Fibroblast of lung (primary cell): ENCODE results near the gene TANGO6. TPM values are rescaled to one million over a fixed set of nuclear protein-coding genes. Genes with fewer than 3 reads are reported as not detected.
"Not testable (repeated sequence)": the region's sequence is repeated elsewhere in the genome, so short reads cannot be mapped to it uniquely, and the experiment has no call there.

Source experiments
- DNase-seq, 2 donors: peaks; one replicate each; pipeline versions ENCODE4 v3.0.0 to v3.0.0-alpha.2; 2010; ENCODE audit warnings: low read depth in 2 of 2
- H2AFZ ChIP-seq: 2 replicates; pipeline ENCODE4 v1.5.1; 2012; ENCODE audit warnings: low read length, control low read depth, inconsistent platforms
- H3K27ac ChIP-seq: 2 replicates; pipeline ENCODE4 v1.5.1; 2011; ENCODE audit warnings: low read length, control low read depth; ENCODE audit not compliant: insufficient read depth
- H3K27me3 ChIP-seq: 2 replicates; pipeline ENCODE4 v1.5.1; 2011; ENCODE audit warnings: mild to moderate bottlenecking, low read length; ENCODE audit not compliant: control insufficient read depth, insufficient read depth
- H3K36me3 ChIP-seq: 2 replicates; pipeline ENCODE4 v1.5.1; 2011; ENCODE audit warnings: low read length; ENCODE audit not compliant: control insufficient read depth, insufficient read depth
- H3K4me1 ChIP-seq: 2 replicates; pipeline ENCODE4 v1.5.1; 2011; ENCODE audit warnings: low read length; ENCODE audit not compliant: control insufficient read depth, insufficient read depth; ENCODE audit errors: extremely low read depth
- H3K4me2 ChIP-seq: 2 replicates; pipeline ENCODE4 v1.5.1; 2011; ENCODE audit warnings: low read length, control low read depth; ENCODE audit not compliant: insufficient read depth; ENCODE audit errors: extremely low read depth
- H3K4me3 ChIP-seq, 4 experiments: fragments of 200-600 bp in 1 of 4; sonication (generic) in 1 of 4; replicated peaks in 1 of 4; 2 replicates each; pipeline ENCODE4 v1.5.1; 2011 to 2016; ENCODE audit warnings: low read length in 4 of 4, low read depth in 3 of 4, mild to moderate bottlenecking in 3 of 4, control low read depth in 2 of 4, inconsistent platforms in 1 of 4, mixed read lengths in 1 of 4; ENCODE audit not compliant: insufficient read depth in 1 of 4; ENCODE audit errors: control extremely low read depth in 1 of 4
- H3K79me2 ChIP-seq: 2 replicates; pipeline ENCODE4 v1.5.1; 2012; ENCODE audit warnings: mild to moderate bottlenecking, low read length, inconsistent platforms; ENCODE audit not compliant: control insufficient read depth, insufficient read depth
- H3K9ac ChIP-seq: 2 replicates; pipeline ENCODE4 v1.5.1; 2011; ENCODE audit warnings: mild to moderate bottlenecking, low read length, control low read depth; ENCODE audit not compliant: insufficient read depth
- H3K9me3 ChIP-seq: 2 replicates; pipeline ENCODE4 v1.5.1; 2012; ENCODE audit warnings: low read depth, low read length; ENCODE audit not compliant: control insufficient read depth, insufficient read depth
- H4K20me1 ChIP-seq: 2 replicates; pipeline ENCODE4 v1.5.1; 2011; ENCODE audit warnings: low read length; ENCODE audit not compliant: control insufficient read depth, insufficient read depth; ENCODE audit errors: extremely low read depth
- CTCF ChIP-seq, 2 donors: IDR thresholded peaks in 1 of 2; conservative IDR thresholded peaks in 1 of 2; 1 replicate in 1 of 2; 2 replicates in 1 of 2; pipeline ENCODE4 v1.5.1; 2011 to 2012; ENCODE audit warnings: low read length in 2 of 2, control low read depth in 1 of 2, inconsistent platforms in 1 of 2, low read depth in 1 of 2, mild to moderate bottlenecking in 1 of 2
- EZH2 ChIP-seq: IDR thresholded peaks from 2 replicates; pipeline ENCODE4 v1.5.1; 2012; ENCODE audit warnings: low read length, control low read depth, mild to moderate bottlenecking; ENCODE audit errors: missing control alignments
- polyA plus RNA-seq, 2 donors: library from polyadenylated mRNA; depleted of rRNA in 1 of 2; stranded (reverse) in 1 of 2; unstranded in 1 of 2; fragments of >200 nt; gene quantifications; 2 replicates each; pipeline ENCODE4 v1.2.1, GENCODE V29; 2011 to 2012; ENCODE audit warnings: missing spikeins in 1 of 2
- total RNA-seq: library from RNA; depleted of rRNA; stranded (reverse); fragments of >200 nt; gene quantifications from 2 replicates; pipeline ENCODE4 v1.2.1, GENCODE V29; 2014

TANGO6 gene
- total and polyA plus RNA-seq, 2 donors (not counting 1 experiment from before 2014, with no cell fraction given) = 6.5 to 29.9 TPM

DNA sequence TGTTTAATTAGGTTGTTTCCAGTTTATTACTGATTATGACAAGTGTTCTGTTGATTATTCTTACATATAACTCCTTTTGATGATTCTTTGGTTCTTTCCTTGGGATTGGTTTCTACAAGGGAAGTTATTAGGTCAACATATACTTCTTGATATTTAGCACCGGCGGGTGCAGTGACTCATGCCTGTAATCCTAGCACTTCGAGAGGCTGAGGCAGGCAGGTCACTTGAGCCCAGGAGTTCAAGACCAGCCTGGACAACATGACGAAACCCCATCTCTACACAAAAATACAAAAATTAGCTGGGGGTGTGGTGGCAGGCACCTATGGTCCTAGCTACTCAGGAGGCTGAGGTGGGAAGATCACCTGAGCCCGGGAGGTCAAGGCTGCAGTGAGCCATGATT lies 141.9 kb downstream of the TANGO6 start:
- Histone ChIP-seq H3K36me3 (no peaks in the 10 kb centered on the region), H4K20me1 (no peaks in the 10 kb centered on the region), H3K9ac (no peak overlapping the region), H3K4me1 (no peaks in the 10 kb centered on the region), H3K27ac (no peak overlapping the region), H3K9me3 (no peaks in the 10 kb centered on the region), H2AFZ (no peak overlapping the region), H3K4me2 (no peak overlapping the region), H3K27me3 (no peaks in the 10 kb centered on the region), H3K79me2 (no peaks in the 10 kb centered on the region), H3K4me3 (no peak overlapping the region)
- TF ChIP-seq CTCF (conservative IDR thresholded peaks at IDR 0.05 in 1 of 2, IDR thresholded peaks at IDR 0.05 in 1 of 2; ENCODE audit: low read depth in 1 of 2, low read length in 2 of 2) (no peak), EZH2 (no peak)
- peak in 1 of 2 donors; percentile 15 for DNase-seq

DNA sequence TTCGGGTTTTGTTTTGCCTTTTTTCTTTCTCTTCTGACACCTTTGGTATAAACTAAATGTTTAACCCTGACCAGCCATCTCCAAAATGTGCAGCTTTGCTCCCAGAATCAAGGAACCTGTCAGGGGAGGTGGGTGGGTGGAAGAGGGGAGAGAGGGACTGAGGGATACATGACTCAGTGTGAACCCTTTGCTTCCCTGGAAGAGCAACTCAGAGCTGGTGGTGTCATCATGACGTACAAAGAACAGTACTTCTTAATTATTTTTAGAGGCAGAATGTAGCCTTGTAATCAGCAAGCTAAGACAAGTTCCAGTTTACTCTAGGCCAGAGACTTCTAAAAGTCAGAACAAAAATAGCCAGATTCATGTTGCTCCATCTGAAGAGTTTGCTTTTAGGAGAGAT lies 142.5 kb downstream of the TANGO6 start:
- TF ChIP-seq EZH2 = no peak
- Histone ChIP-seq H3K9me3 (no peaks in the 10 kb centered on the region), H3K27me3 (no peaks in the 10 kb centered on the region), H3K9ac (no peak overlapping the region), H3K4me3 (no peak overlapping the region), H2AFZ (no peak overlapping the region), H3K27ac (no peak overlapping the region), H3K4me2 (no peak overlapping the region), H3K36me3 (no peaks in the 10 kb centered on the region), H4K20me1 (no peaks in the 10 kb centered on the region), H3K79me2 (no peaks in the 10 kb centered on the region), H3K4me1 (no peaks in the 10 kb centered on the region)
- peak; percentile 78 to 84 for DNase-seq

DNA sequence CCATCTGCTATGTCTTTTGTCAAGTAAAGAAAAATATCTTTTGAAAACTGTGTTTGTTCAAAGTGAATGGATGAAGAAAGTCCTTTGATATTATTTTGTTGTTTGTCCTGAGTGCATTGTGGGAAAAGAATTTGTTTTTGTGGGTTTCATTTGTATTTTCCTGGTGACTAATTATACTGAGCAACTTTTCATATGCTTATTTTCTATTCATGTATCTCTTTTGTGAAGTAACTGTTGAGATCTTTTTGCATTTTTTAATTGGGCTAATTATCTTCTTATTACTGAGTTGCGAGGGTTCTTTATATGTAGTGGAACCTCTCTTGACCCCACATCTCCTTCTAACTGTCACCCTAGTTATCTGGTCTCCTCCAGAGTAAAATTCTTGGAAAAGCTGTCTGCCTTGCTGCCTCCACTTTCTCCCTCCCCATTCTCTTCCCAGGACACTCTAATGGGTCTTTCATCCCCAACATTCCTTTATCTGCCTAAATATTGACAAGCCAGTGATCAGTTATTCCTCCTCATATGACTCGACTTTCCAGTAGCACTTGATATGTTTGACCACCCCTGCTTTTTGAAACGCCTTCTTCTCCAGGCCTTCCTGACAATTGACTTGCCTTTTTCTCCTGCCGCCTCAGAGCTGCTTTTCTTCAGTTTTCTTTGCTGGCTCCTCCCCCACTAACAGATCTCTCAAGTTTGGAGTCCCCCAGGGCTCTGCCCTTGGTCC lies 144.6 kb downstream of the TANGO6 start:
- no peak for TF ChIP-seq CTCF (conservative IDR thresholded peaks at IDR 0.05 in 1 of 2, IDR thresholded peaks at IDR 0.05 in 1 of 2; ENCODE audit: low read depth in 1 of 2, low read length in 2 of 2)
- TF ChIP-seq EZH2 = no peak
- Histone ChIP-seq H3K4me1 (no peaks in the 10 kb centered on the region), H3K9me3 (no peaks in the 10 kb centered on the region)

GRCh38 chr16:68990172-68990845 lies 147.0 kb downstream of the TANGO6 start:
- not testable (repeated sequence) for DNase-seq, H3K27me3 ChIP-seq, H3K4me1 ChIP-seq, H4K20me1 ChIP-seq, H3K4me2 ChIP-seq, H3K36me3 ChIP-seq, H3K9me3 ChIP-seq, H3K4me3 ChIP-seq, H3K9ac ChIP-seq, H3K27ac ChIP-seq, H2AFZ ChIP-seq, H3K79me2 ChIP-seq

More for the DNA sequence above, 144.6 kb downstream of the TANGO6 start:
- no peaks in the 10 kb centered on the region for H3K36me3 ChIP-seq
- no peaks in the 10 kb centered on the region for H4K20me1 ChIP-seq
- no peak overlapping the region for H3K4me3 ChIP-seq
- H3K9ac ChIP-seq = no peak overlapping the region
- DNase-seq = no peak
- H3K27ac ChIP-seq = no peak overlapping the region
- H3K27me3 ChIP-seq = no peaks in the 10 kb centered on the region
- H3K79me2 ChIP-seq = no peaks in the 10 kb centered on the region
- no peak overlapping the region for H2AFZ ChIP-seq
- H3K4me2 ChIP-seq = no peak overlapping the region
